Activated CD4-positive, alpha-beta T cell treated with anti-CD3 and anti-CD28 coated beads, Interleukin-2, amount 50 U/mL, for 24 hours (primary cell): ENCODE measurements around the gene BBLN.

Source experiments
- DNase-seq, 2 donors: peaks; one replicate each; pipeline ENCODE4 v3.0.0-alpha.2; 2020; ENCODE audit warnings: low read depth in 1 of 2, low spot score in 1 of 2

Gene BBLN

GRCh38 chr9:128211186-128211980 lies 51.3 kb downstream of the BBLN start:
- no peak for DNase-seq

GRCh38 chr9:128211981-128212281 lies 51.9 kb downstream of the BBLN start:
- DNase-seq, result no peak
